K562 (cell line): ENCODE measurements around the gene MBOAT7. TPM values are rescaled to one million over a fixed set of nuclear protein-coding genes. Genes with fewer than 3 reads are reported as not detected.

ENCODE experiments used
- CBX2 ChIP-seq: fragments of 200-600 bp; sonication (generic); IDR thresholded peaks from one replicate; pipeline ENCODE4 v1.6.1; 2012; ENCODE audit warnings: mild to moderate bottlenecking, low read length, inconsistent platforms; ENCODE audit not compliant: insufficient read depth, poor library complexity, severe bottlenecking
- CBX3 ChIP-seq, 2 experiments: IDR thresholded peaks; 1 replicate in 1 of 2; 2 replicates in 1 of 2; pipeline ENCODE4 v1.6.1; 2012; ENCODE audit warnings: inconsistent platforms in 2 of 2, low read length in 2 of 2, borderline replicate concordance in 1 of 2, control low read depth in 1 of 2
- ETV1 ChIP-seq: fragments of 450-650 bp; conservative IDR thresholded peaks from 2 replicates; pipeline ENCODE4 v1.6.1; 2016; ENCODE audit warnings: missing genetic modification characterization, control low read depth, low read depth, missing compliant biosample characterization
- HCFC1 ChIP-seq: IDR thresholded peaks from 2 replicates; pipeline ENCODE4 v1.6.1; 2012; ENCODE audit warnings: low read depth, low read length, improper control_type of control experiment
- HDAC1 ChIP-seq, 2 experiments: fragments of 450-650 bp; IDR thresholded peaks; 2 replicates each; pipeline ENCODE4 v1.6.1; 2016 to 2017; ENCODE audit warnings: inconsistent platforms in 1 of 2, mild to moderate bottlenecking in 1 of 2, moderate library complexity in 1 of 2
- KDM5B ChIP-seq: fragments of 200-600 bp; sonication (generic); IDR thresholded peaks from 2 replicates; pipeline ENCODE4 v1.6.1; 2012; ENCODE audit warnings: low read depth, mild to moderate bottlenecking, moderate library complexity, low read length, control low read depth, inconsistent platforms; ENCODE audit not compliant: insufficient replicate concordance
- KHSRP ChIP-seq: fragments of 450-650 bp; IDR thresholded peaks from 2 replicates; pipeline ENCODE4 v1.6.1; 2017
- NCOA6 ChIP-seq: fragments of 450-650 bp; IDR thresholded peaks from 2 replicates; pipeline ENCODE4 v1.6.1; 2017; ENCODE audit warnings: mild to moderate bottlenecking
- NR1H2 ChIP-seq: sonication (generic); formaldehyde crosslinking; IDR thresholded peaks from 2 replicates; pipeline ENCODE4 v1.4.0; 2020; ENCODE audit warnings: mild to moderate bottlenecking, missing genetic modification reagents
- RBFOX2 ChIP-seq: fragments of 200-400 bp; formaldehyde crosslinking; IDR thresholded peaks from 2 replicates; pipeline ENCODE4 v1.6.1; 2017; ENCODE audit warnings: low read depth, mild to moderate bottlenecking, low read length, moderate library complexity
- SOX6 ChIP-seq: fragments of 450-650 bp; IDR thresholded peaks from 2 replicates; pipeline ENCODE4 v1.6.1; 2014; ENCODE audit warnings: mild to moderate bottlenecking
- VEZF1 ChIP-seq: fragments of 200-800 bp; sonication (Bioruptor generic); IDR thresholded peaks from 2 replicates; pipeline ENCODE4 v1.6.1; 2017; ENCODE audit warnings: missing genetic modification characterization, missing compliant biosample characterization
- WHSC1 ChIP-seq: IDR thresholded peaks from one replicate; pipeline ENCODE4 v1.6.1; 2012; ENCODE audit warnings: low read length, control low read depth, inconsistent platforms
- YY1 ChIP-seq, 3 experiments: IDR thresholded peaks; 2 replicates each; pipeline ENCODE4 v1.6.1; 2011; ENCODE audit warnings: low read length in 2 of 3, mild to moderate bottlenecking in 2 of 3, moderate library complexity in 2 of 3, borderline replicate concordance in 1 of 3, control low read depth in 1 of 3, low read depth in 1 of 3; ENCODE audit not compliant: insufficient read depth in 3 of 3, insufficient replicate concordance in 2 of 3, control insufficient read depth in 1 of 3, insufficient read length in 1 of 3; ENCODE audit errors: extremely low read depth in 1 of 3
- ZNF212 ChIP-seq: fragments of 450-650 bp; formaldehyde crosslinking; IDR thresholded peaks from 2 replicates; pipeline ENCODE4 v1.4.0; 2020; ENCODE audit warnings: mild to moderate bottlenecking
- ZNF318 ChIP-seq, 2 experiments: fragments of 450-650 bp; IDR thresholded peaks; 2 replicates each; pipeline ENCODE4 v1.6.1; 2016; ENCODE audit warnings: mild to moderate bottlenecking in 2 of 2, borderline replicate concordance in 1 of 2, low read depth in 1 of 2, moderate library complexity in 1 of 2
- ZNF445 ChIP-seq: fragments of 250-450 bp; sonication (Bioruptor Pico); IDR thresholded peaks from 2 replicates; pipeline ENCODE4 v1.4.0; 2020; ENCODE audit warnings: low read depth, mild to moderate bottlenecking, moderate library complexity
- polyA plus RNA-seq, 8 experiments: library from polyadenylated mRNA; depleted of rRNA in 4 of 8; stranded (reverse) in 5 of 8; unstranded in 3 of 8; fragments of >200 nt; fragmentation: Nextera tagmentation in 2 of 8; fragmentation: Illumina TruSeq in 1 of 8; extraction: Ambion mirVana in 2 of 8; extraction: Trizol in 1 of 8; gene quantifications; 2 replicates each; pipeline versions ENCODE4 v1.2.1 to v1.2.3, GENCODE V29; 2011 to 2014; ENCODE audit warnings: inconsistent platforms in 1 of 8, missing spikeins in 1 of 8
- total RNA-seq, 7 experiments: library from RNA; depleted of rRNA in 6 of 7; stranded (reverse); fragments of >200 nt in 6 of 7; fragmentation: Illumina TruSeq in 2 of 7; extraction: Trizol in 2 of 7; gene quantifications; 2 replicates each; pipeline versions ENCODE4 v1.2.1 to v1.2.3, GENCODE V29; 2011 to 2021; ENCODE audit warnings: low replicate concordance in 1 of 7

Gene MBOAT7
- total and polyA plus RNA-seq, 9 of the 15 experiments (the other 6 are each of a cell fraction or from before 2014, with no cell fraction given), result 1.4 to 153 (median 56.1) TPM

GRCh38 chr19:54137699-54138488 is 51.5 kb downstream of the MBOAT7 start, which contains the start of gene CNOT3 (continued):
- 0 out of 2 replicates have a peak, but pooled peaks have one; percentile 17 for TF ChIP-seq ETV1 (tag)
- peak; percentile 76 for TF ChIP-seq KDM5B
- TF ChIP-seq CBX3 (IDR thresholded peaks at IDR 0.05; ENCODE audit: borderline replicate concordance in 1 of 2, low read length in 2 of 2), result peak in 1 of 2 experiments; percentile 12; a peak in 1 of 3 replicates
- no peak for TF ChIP-seq NCOA6
- no peak for TF ChIP-seq KHSRP
- peak; percentile 69 for TF ChIP-seq VEZF1 (CRISPR knock-in tag)
- TF ChIP-seq ZNF212 (CRISPR knock-in tag), result no peak
- peak; percentile 43; the same call in 1 of the 2 replicates for TF ChIP-seq HCFC1
- no peak for TF ChIP-seq ZNF445
- TF ChIP-seq ZNF318 (IDR thresholded peaks at IDR 0.05; ENCODE audit: borderline replicate concordance in 1 of 2, low read depth in 1 of 2), result no peak
- TF ChIP-seq NR1H2 (CRISPR knock-in tag), result no peak
- no peak for TF ChIP-seq SOX6
- TF ChIP-seq YY1 (IDR thresholded peaks at IDR 0.05; ENCODE audit: borderline replicate concordance in 1 of 3, control insufficient read depth in 1 of 3, extremely low read depth in 1 of 3, insufficient read depth in 3 of 3, insufficient read length in 1 of 3, insufficient replicate concordance in 2 of 3, low read depth in 1 of 3, low read length in 2 of 3), result peak; percentile 90 to 98 (median 96)
- TF ChIP-seq CBX2, result peak; percentile 79
- TF ChIP-seq HDAC1 (IDR thresholded peaks at IDR 0.05), result peak in 1 of 2 experiments; percentile 17; a peak in 1 of 4 replicates
- peak; percentile 86 for TF ChIP-seq RBFOX2
- TF ChIP-seq WHSC1, result no peak
